Upper lobe of right lung (tissue), 1 donor: Measurements from ENCODE around the gene SLC35F1. TPM values are rescaled to one million over a fixed set of nuclear protein-coding genes. Genes with fewer than 3 reads are reported as not detected.
A peak's percentile ranks its signal among the peaks of the same experiment; 100 is the strongest.

Experiments used
- ATAC-seq: fragments of 200-7000 bp; cut with Tn5 transposase; one replicate; pipeline ENCODE4 v1.9.1; 2020; ENCODE audit warnings: mild to moderate bottlenecking, moderate library complexity
- DNase-seq: peaks from one replicate; pipeline ENCODE4 v3.0.0-alpha.2; 2020
- H3K27ac ChIP-seq: fragments of 200-600 bp; one replicate; pipeline ENCODE4 v1.8.0; 2022
- H3K27me3 ChIP-seq: fragments of 200-600 bp; one replicate; pipeline ENCODE4 v1.8.0; 2022; ENCODE audit warnings: mild to moderate bottlenecking
- H3K36me3 ChIP-seq: fragments of 200-600 bp; one replicate; pipeline ENCODE4 v1.8.0; 2022
- H3K4me1 ChIP-seq: fragments of 200-600 bp; one replicate; pipeline ENCODE4 v1.8.0; 2022
- H3K4me3 ChIP-seq: fragments of 200-600 bp; one replicate; pipeline ENCODE4 v1.8.0; 2022; ENCODE audit warnings: mild to moderate bottlenecking
- H3K9me3 ChIP-seq: fragments of 200-600 bp; one replicate; pipeline ENCODE4 v1.8.0; 2022
- intact Hi-C: fragments of 100-400 bp; cut with DNase I; formaldehyde crosslinking; loops from one replicate; pipeline ENCODE4 v1.11.0; 2022
- total RNA-seq: library from RNA; stranded (reverse); fragmentation: NEBNext Ultra II Directional; extraction: Animal tissue kit (Norgen Biotek cat#: 25700); gene quantifications from one replicate; pipeline ENCODE4 v1.2.1, GENCODE V29; 2021
- TF ChIP-seq, protein P1 (sequence below): fragments of 200-600 bp; IDR thresholded peaks from one replicate; pipeline ENCODE4 v1.8.0; 2022; ENCODE audit warnings: antibody characterized with exemption
- donor health status: DM: no; HTN: yes; CAD: no; lungs with severe emphysema.

SLC35F1 gene
- total RNA-seq, 1 donor from 2014 or later: 0.29 TPM

DNA sequence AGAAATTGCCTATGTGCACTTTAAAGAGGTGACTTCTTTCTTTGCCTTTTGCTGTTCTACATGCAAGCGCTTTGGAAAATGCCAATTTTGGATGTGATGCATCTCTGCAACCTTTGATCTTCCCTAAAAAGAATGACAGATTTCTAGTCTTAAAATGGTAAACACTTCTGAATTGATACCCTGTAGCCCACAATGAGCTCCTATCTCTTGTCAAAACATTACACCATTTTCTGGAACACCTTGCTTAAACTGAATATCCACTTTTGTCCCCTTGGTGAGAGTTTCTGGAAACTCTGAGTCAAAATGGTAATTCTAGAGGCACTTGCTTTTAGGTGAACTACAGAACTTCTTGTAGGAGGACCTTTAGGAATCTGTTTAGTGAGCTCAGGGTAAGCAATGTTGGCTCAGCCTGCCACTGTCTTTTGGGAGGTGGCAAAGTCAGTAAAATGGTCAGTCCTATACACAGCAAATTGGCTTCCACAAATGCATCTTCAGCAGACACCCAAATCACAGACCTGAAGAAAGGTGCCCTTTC lies 216.5 kb downstream of the SLC35F1 start:
- Histone ChIP-seq H3K36me3 (no peaks in the 10 kb centered on the region), H3K4me3 (no peak overlapping the region), H3K9me3 (no peaks in the 10 kb centered on the region), H3K27ac (no peak overlapping the region), H3K4me1 (no peaks in the 10 kb centered on the region), H3K27me3 (no peaks in the 10 kb centered on the region)
- no peak for ATAC-seq
- TF ChIP-seq, protein P1, sequence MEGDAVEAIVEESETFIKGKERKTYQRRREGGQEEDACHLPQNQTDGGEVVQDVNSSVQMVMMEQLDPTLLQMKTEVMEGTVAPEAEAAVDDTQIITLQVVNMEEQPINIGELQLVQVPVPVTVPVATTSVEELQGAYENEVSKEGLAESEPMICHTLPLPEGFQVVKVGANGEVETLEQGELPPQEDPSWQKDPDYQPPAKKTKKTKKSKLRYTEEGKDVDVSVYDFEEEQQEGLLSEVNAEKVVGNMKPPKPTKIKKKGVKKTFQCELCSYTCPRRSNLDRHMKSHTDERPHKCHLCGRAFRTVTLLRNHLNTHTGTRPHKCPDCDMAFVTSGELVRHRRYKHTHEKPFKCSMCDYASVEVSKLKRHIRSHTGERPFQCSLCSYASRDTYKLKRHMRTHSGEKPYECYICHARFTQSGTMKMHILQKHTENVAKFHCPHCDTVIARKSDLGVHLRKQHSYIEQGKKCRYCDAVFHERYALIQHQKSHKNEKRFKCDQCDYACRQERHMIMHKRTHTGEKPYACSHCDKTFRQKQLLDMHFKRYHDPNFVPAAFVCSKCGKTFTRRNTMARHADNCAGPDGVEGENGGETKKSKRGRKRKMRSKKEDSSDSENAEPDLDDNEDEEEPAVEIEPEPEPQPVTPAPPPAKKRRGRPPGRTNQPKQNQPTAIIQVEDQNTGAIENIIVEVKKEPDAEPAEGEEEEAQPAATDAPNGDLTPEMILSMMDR: no peak
- DNase-seq: no peak
- intact Hi-C loops: no loop called here

DNA sequence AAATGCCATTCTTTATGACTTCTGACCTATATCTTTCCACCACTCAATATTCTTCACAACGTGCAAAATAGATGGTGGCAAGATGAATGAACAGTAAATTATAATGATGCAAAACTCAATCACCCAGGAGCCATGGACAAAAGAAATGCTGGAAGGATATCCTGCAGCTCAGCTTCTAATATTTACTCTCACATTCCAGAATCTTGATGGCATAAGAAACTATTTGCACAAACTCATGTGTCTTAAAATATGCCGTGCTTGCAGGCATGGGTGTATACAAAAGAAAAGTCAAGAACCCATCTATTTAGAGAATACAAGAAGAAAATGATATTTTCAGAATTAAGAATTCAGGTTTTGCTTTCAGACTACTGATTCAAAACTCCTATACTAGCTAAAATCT lies 217.8 kb downstream of the SLC35F1 start:
- no peak overlapping the region for H3K4me3 ChIP-seq
- H3K4me1 ChIP-seq: no peaks in the 10 kb centered on the region
- no peaks in the 10 kb centered on the region for H3K36me3 ChIP-seq
- no peaks in the 10 kb centered on the region for H3K27me3 ChIP-seq
- ATAC-seq (no peak), DNase-seq (no peak)
- TF ChIP-seq, protein P1: no peak
- H3K27ac ChIP-seq: no peak overlapping the region
- intact Hi-C loops: no loop called here
- no peaks in the 10 kb centered on the region for H3K9me3 ChIP-seq

DNA sequence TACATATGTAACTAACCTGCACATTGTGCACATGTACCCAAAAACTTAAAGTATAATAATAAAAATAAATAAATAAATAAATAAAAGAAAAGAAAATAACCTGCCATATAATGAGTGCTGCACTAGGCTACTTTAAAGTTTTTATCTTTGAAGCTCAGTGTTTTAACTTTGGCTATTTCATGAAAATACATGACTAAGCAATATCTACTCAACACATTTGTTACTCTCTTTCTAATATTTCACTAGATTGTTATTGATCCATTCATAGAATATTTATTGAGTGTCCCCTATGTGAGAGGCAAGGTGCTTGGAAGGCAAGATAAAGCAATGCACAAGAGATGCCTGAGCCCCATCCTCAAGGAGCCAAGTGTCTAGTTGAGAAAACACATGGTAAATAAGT lies 221.7 kb downstream of the SLC35F1 start:
- no peaks in the 10 kb centered on the region for H3K4me1 ChIP-seq
- H3K27me3 ChIP-seq: no peaks in the 10 kb centered on the region
- H3K27ac ChIP-seq: no peak overlapping the region
- intact Hi-C loops: no loop called here
- TF ChIP-seq, protein P1: no peak
- no peak overlapping the region for H3K4me3 ChIP-seq
- ATAC-seq (no peak), DNase-seq (no peak)
- H3K36me3 ChIP-seq: no peaks in the 10 kb centered on the region
- H3K9me3 ChIP-seq: no peaks in the 10 kb centered on the region

DNA sequence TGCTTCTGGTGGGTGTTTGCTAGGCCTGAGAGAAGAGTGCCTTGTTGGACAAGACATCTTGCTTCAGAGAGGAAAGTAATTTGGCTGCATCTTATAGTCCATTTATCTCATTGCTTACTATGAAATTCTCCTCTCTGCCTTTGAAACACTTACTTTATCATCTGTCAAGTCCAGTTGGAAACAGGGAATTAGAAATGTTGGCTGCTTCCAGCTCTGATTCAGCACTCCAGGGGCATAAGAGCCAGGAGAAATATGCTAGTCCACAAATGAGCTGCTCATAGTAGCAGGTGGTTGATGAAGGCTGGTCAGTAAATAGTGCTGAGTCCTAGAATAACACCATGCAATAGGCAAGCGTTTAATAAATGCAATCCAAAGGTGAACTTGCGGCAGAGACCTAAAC lies 227.1 kb downstream of the SLC35F1 start:
- Histone ChIP-seq H3K4me3 (no peak overlapping the region), H3K9me3 (no peaks in the 10 kb centered on the region), H3K27ac (no peak overlapping the region), H3K36me3 (no peaks in the 10 kb centered on the region), H3K27me3 (no peaks in the 10 kb centered on the region), H3K4me1 (peaks cover 6% of the 10 kb centered on the region)
- ATAC-seq (peak; percentile 50), DNase-seq (no peak)
- TF ChIP-seq, protein P1: no peak
- intact Hi-C loops: no loop called here

DNA sequence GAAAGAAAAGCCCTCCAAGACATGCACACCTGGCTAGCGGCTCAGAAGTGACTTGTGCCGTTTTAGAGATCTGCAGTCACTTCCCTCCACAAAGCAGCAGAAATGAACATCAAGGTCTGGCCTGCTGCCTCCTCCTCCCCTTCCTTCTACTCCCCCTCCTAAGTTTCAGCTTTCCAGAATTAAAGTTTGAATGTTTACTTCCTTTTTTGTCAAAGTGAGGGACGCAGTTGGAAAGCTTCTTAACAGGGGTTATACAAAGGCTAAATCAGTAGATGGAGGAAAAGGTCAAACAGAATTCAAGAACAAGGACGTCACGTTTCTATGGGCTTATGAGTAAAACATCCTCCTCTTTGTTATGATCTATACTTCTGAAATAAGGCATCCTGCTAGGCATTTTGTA lies 227.7 kb downstream of the SLC35F1 start:
- no peak overlapping the region for H3K4me3 ChIP-seq
- peaks cover 6% of the 10 kb centered on the region for H3K4me1 ChIP-seq
- intact Hi-C loops: no loop called here
- H3K36me3 ChIP-seq: no peaks in the 10 kb centered on the region
- TF ChIP-seq, protein P1: no peak
- no peak for DNase-seq
- no peaks in the 10 kb centered on the region for H3K9me3 ChIP-seq
- H3K27me3 ChIP-seq: no peaks in the 10 kb centered on the region
- no peak overlapping the region for H3K27ac ChIP-seq
- ATAC-seq: no peak

DNA sequence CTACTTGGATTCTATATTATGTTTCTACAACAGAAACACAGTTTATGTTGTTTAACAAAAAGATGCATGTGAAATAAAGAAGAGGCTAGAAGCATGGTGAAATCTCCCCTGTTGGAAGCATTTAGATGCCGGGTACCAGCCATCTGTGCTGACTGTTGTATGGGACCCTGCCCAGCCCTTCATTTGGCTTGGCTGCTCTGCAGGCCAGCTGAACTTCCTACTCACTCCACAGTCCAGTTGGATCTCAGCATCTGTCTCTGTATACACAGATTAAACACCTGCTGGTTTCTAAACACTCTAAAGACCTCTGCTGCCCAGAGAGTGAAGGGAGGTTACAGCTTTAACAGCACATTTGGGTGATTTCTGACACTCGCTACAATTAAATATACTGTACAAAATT lies 228.3 kb downstream of the SLC35F1 start:
- DNase-seq: no peak
- peaks cover 6% of the 10 kb centered on the region for H3K4me1 ChIP-seq
- no peaks in the 10 kb centered on the region for H3K36me3 ChIP-seq
- H3K27ac ChIP-seq: no peak overlapping the region
- H3K27me3 ChIP-seq: no peaks in the 10 kb centered on the region
- TF ChIP-seq, protein P1: no peak
- intact Hi-C loops: no loop called here
- H3K4me3 ChIP-seq: no peak overlapping the region
- ATAC-seq: no peak
- no peaks in the 10 kb centered on the region for H3K9me3 ChIP-seq
